HG02571 (cell line): Measurements from ENCODE around the gene DNASE1L1.

Source experiments
- ATAC-seq: cut with Tn5 transposase; IDR thresholded peaks from one replicate; pipeline ENCODE4 v1.9.1; 2021; ENCODE audit warnings: mild to moderate bottlenecking, moderate library complexity; ENCODE audit not compliant: unreplicated experiment

DNASE1L1 gene

DNA sequence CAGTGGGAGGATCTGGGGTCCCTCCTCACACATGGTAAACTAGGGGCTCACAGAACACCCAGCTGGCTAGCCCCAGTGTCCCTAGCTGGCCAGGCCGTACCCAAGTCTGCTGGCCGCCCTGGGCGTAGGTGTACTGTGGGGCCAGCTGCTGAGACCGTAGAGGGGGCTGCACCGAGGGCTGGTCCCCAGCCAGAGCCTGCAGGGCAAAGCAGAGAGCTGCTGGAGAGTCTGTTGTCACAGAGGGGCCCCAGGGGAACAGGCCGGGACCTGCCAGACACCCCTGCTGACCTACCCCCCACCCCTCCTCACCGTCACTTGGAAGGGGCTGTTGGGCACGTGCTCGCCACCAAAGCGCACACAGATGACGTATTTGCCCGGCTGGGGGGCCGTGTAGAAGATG, 54.5 kb downstream of the DNASE1L1 start:
- ATAC-seq = no peak

DNA sequence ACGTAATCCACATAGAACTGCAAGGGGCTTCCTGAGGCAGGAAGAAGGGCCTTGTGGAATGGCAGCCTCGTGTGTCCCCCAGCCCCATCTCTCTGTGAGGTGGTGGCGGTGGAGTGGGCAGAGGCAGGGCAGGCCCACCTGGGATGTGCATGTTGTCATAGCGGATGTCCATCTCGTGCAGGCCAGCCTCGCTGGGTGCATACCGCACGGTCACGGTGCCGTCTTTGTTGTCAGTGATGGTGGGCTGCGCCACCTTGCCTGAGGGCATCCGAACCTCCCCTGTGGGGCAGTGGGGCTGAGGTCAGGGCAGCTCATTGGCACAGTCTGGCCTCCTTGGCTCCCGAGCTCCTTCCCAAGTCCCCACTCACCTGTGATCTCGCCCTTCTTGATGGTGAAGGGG, 55.0 kb downstream of the DNASE1L1 start:
- ATAC-seq = no peak

DNA sequence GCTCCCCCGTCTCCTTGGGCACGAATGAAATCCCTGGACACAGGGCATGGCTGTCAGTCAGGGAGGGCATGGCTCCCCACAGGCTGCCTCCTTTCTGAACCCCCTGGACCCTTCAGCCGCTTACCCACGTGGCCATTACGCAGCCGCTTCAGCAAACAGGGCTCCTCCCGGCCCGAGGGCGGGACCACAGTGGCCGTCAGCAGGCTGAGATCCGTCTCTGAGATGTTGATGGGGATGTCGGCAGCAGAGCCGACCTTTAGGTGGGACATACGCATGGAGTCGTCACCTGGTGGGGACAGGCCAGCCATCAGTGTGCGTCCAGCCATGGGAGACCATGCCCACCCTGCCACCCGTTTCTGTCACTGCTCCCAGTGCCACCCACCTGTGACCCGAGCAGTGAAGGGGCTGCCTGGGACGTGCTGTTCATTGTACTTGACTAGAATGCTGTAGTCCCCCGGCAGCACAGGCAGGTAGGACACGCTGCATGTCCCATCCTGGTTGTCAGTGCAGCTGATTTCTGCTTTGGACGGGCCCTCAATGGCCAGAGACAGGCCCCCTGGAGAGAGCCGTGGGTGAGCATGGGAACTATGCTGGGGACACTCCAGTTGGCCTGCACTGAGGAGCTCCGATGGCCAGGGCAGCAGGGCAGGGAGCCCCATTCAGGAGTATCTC, 55.7 kb downstream of the DNASE1L1 start:
- ATAC-seq = no peak

DNA sequence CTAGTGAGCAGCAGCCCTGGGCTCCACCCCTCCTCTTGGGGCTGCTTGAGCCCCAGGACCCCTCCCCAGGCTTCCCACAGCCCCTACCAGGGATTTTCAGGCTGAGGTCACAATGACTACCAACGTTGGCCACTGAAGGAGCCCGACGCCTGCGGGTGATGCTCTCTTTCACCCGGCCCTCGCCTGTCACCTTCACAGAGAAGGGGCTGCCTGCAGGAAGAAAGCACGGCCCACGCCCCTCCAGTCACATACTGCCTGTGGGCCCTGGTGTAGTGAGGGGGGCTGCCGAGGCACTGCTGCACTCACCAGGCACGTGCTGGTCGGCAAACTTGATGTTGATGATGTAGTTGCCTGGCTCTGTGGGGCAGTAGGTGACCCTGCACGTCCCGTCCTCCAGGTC, 56.6 kb downstream of the DNASE1L1 start:
- no peak for ATAC-seq

DNA sequence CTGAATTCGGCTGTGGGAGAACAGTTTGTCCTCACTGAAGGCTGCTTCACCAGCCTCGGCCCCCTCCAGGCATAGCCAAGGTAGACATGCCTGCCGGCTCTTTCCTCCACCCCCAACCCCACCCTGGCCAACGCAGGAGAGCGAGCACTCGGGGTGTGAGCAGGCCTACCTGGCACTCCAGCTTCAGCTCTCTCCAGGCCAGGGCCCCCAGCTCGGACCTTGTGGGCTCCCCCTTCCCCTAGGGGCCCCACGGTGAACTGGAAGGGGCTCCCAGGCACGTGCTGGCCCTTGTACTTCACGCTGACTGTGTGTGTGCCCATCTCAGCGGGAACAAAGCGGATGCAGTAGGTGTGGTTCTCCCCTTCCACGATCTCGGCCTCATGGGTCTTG, 57.0 kb downstream of the DNASE1L1 start:
- ATAC-seq = no peak
